ENCODE measurements around the gene INTS4. TPM values are rescaled to one million over a fixed set of nuclear protein-coding genes. Genes with fewer than 3 reads are reported as not detected.

INTS4 gene
- total RNA-seq, 1 experiment from 2014 or later: 13.9 TPM

Other genes with a start within 250 kb of the INTS4 start
- 9.5 and 10.6 TPM in 2 replicates for gene RSF1, start 173.9 kb downstream of the INTS4 start, total RNA-seq (2014; rRNA removed; shearing (Covaris generic))
- gene AAMDC, start 173.5 kb downstream of the INTS4 start, total RNA-seq (2014; rRNA removed; shearing (Covaris generic)): 34.5 and 52.8 TPM in 2 replicates
- 2.3 and 7.7 TPM in 2 replicates for gene KCTD14, start 28.6 kb upstream of the INTS4 start, total RNA-seq (2014; rRNA removed; shearing (Covaris generic))
- gene THRSP, start 69.2 kb upstream of the INTS4 start, total RNA-seq (2014; rRNA removed; shearing (Covaris generic)): not detected in 2 replicates
- 100 and 179 TPM in 2 replicates for gene NDUFC2, start 85.2 kb upstream of the INTS4 start, total RNA-seq (2014; rRNA removed; shearing (Covaris generic))
- gene ALG8, start 145.0 kb upstream of the INTS4 start, total RNA-seq (2014; rRNA removed; shearing (Covaris generic)): 41.7 and 41.8 TPM in 2 replicates
- gene KCTD21, start 194.0 kb upstream of the INTS4 start, total RNA-seq (2014; rRNA removed; shearing (Covaris generic)): 2.1 and 5.7 TPM in 2 replicates
- 3.4 and 4.0 TPM in 2 replicates for gene USP35, start 194.3 kb upstream of the INTS4 start, total RNA-seq (2014; rRNA removed; shearing (Covaris generic))